ENCODE measurements around the gene CHAC1. TPM values are rescaled to one million over a fixed set of nuclear protein-coding genes. Genes with fewer than 3 reads are reported as not detected.

The CHAC1 gene
- total RNA-seq, 4 donors from 2014 or later: 0.66 to 1.6 (median 1.2) TPM; not detected in 1

- TF ChIP-seq CTCF (IDR thresholded peaks at IDR 0.05; ENCODE audit: low read depth): no peak
Observed at GRCh38 chr15:40963201-40963600, 9.9 kb downstream of the CHAC1 start.

- no peak for TF ChIP-seq CTCF (IDR thresholded peaks at IDR 0.05; ENCODE audit: low read depth)
Observed at GRCh38 chr15:40964006-40964405, 10.7 kb downstream of the CHAC1 start.

GRCh38 chr15:40964634-40965033, 11.4 kb downstream of the CHAC1 start:
- TF ChIP-seq CTCF (IDR thresholded peaks at IDR 0.05; ENCODE audit: low read depth): no peak

- no peak for TF ChIP-seq CTCF (IDR thresholded peaks at IDR 0.05; ENCODE audit: low read depth)
Observed at GRCh38 chr15:40968290-40969085, 15.2 kb downstream of the CHAC1 start.

- TF ChIP-seq CTCF (IDR thresholded peaks at IDR 0.05; ENCODE audit: low read depth): no peak
Observed at GRCh38 chr15:40969363-40969762, 16.1 kb downstream of the CHAC1 start.

GRCh38 chr15:40974879-40975278, 21.6 kb downstream of the CHAC1 start:
- TF ChIP-seq CTCF (IDR thresholded peaks at IDR 0.05; ENCODE audit: low read depth): no peak

GRCh38 chr15:40976819-40977218, 23.5 kb downstream of the CHAC1 start:
- TF ChIP-seq CTCF (IDR thresholded peaks at IDR 0.05; ENCODE audit: low read depth): no peak

All from subcutaneous adipose tissue (tissue), 4 donors.